Caki2 (cell line): ENCODE data around the gene ARHGAP5. TPM values are rescaled to one million over a fixed set of nuclear protein-coding genes. Genes with fewer than 3 reads are reported as not detected.

Experiments used
- DNase-seq: peaks from one replicate; pipeline ENCODE4 v3.0.0-alpha.2; 2015; ENCODE audit warnings: low read depth
- in situ Hi-C: cut with HindIII; loops from 2 replicates; pipeline ENCODE4 v1.10.0; 2016; ENCODE audit warnings: low sequenced_read_pairs, low pct_unique_long_range_greater_than_20kb, mixed read lengths
- total RNA-seq: library from RNA; depleted of rRNA; stranded (reverse); fragments of >200 nt; shearing (Covaris generic); gene quantifications from 2 replicates; pipeline ENCODE4 v1.2.3, GENCODE V29; 2014; ENCODE audit warnings: low replicate concordance

ARHGAP5 gene
- total RNA-seq, 1 experiment from 2014 or later = 59.1 TPM

DNA sequence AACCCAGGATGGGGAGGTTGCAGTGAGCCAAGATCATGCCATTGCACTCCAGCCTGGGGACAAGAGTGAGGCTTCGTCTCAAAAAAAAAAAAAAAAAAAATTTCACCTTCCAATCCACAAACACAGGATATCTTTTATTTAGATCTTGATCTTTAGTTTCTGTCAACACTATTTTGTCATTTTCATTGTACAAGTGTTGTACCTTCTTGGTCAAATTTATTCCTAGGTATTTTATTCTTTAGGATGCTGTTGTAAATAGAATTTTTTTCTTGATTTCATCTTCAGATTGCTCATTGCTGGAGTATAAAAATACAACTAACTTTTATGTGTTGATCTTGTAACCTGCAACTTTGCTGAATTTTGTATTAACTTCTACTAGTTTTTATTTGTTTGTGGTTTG is 60.8 kb downstream of the ARHGAP5 start:
- in situ Hi-C loops = no loop called here
- DNase-seq = no peak

DNA sequence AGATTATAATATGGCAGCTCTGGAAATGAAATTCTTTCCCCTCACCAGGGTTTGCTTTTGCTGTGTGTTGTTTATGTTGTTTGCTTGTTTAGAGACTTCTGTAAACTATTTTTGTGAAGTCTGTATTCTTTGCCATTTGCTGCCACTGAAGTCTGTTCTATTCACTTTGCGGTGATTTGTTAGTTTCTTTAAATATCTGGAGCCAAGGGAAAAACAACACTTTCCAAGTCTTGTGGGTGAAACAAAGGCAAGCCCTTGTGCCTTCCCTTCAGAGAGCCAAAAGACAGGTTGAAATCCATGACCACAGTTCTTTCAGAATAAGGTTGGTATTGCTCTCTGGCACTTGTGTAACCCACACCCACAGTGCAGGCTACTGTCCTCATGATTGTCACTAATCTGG is 65.2 kb downstream of the ARHGAP5 start:
- in situ Hi-C loops = no loop called here
- no peak for DNase-seq

- no peak for DNase-seq
- in situ Hi-C loops = no loop called here
Measured at GRCh38 chr14:32142754-32143437, 65.8 kb downstream of the ARHGAP5 start.

DNA sequence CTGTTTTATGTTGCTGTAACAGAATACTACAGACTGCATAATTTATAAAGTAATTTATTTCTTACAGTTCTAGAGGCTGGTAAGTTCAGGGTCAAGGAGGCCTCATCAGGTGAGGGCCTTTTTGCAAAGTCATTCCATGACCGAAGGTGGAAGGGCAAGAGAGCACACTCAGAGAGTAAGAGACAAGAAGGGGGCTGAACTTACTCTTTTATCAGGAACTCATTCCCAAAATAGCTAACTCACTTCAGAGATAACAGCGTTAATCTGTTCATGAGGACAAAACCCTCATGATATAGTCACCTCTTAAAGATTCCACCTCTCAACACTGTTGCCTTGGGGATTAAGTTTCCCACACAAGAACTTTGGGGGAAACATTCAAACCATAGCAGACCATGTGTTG is 73.3 kb downstream of the ARHGAP5 start:
- no peak for DNase-seq
- in situ Hi-C loops = no loop called here

DNA sequence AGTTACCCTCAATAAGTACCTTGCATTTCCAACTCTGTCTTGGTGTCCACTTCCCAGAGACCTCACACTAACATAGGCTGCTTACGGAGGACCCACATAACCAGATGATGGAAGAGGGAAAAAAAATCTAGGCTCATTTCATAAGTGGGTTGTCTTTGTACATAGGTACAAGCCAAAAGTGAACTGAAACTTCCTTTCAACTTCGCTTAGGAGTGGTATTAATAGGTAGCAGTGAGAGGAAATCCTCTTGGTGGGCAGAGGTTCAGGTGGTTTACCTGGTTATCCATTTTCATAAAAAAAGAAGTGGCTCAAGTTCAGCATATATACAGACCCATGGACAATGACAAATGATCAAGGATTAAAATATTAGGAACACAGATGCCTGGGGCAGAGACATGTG is 88.9 kb downstream of the ARHGAP5 start:
- DNase-seq = no peak
- in situ Hi-C loops = no loop called here

DNA sequence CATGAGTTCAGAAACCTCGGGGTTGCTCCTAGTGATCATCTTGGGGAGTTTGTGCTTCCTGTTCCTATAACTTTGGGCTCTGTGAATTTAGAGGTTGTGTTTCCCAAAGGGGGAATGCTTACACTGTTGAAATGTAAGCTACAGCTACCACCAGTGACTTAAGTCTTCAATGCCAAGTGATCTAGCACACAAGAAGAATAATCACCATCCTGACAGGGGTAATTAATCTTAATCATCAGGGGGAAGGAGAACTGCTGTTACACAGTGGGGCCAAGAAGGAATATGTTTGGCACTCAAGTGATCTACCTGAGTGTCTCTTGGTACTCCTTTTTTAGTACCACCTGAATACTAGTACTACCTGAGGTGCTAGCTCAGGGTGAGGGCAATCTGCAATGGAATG is 89.8 kb downstream of the ARHGAP5 start:
- no peak for DNase-seq
- in situ Hi-C loops = no loop called here

DNA sequence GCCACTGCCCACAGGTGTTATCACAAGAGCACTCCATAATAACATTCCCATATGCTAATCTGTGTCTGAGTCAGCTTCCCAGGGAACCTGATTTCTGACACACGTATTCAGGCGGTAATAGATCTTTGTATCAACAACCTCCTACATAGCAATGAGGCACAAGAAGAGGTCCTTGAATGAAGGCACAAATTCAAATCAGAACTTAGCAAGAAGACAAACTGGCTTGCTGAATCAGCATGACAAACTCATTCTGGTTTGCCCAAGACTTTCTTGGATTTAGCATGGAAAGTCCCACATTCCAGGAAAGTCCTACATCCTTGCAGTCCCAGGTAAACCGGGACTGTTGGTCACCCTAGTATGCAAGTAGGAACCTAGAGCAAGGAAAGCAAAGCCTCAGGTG is 90.8 kb downstream of the ARHGAP5 start:
- DNase-seq = peak; percentile 77
- in situ Hi-C loops = no loop called here

DNA sequence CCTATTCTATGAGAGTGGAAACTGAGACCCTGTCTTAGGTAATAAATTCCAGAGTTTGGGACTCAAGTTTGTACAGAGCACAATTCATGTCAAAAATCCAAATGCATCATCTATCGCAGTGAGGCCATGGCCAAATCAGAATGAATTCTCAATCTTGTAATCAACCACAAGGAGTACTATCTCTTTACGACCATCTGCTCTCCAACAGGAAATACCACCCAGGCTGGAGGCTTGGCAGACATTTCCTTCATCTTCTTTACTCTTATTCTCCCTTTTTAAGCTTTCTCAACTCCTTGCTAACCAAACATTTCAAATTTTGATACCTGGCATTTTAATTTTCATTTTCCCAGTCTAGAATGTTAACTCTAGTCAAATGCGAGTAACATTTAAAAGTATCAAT is 92.1 kb downstream of the ARHGAP5 start:
- in situ Hi-C loops = no loop called here
- DNase-seq = no peak

DNA sequence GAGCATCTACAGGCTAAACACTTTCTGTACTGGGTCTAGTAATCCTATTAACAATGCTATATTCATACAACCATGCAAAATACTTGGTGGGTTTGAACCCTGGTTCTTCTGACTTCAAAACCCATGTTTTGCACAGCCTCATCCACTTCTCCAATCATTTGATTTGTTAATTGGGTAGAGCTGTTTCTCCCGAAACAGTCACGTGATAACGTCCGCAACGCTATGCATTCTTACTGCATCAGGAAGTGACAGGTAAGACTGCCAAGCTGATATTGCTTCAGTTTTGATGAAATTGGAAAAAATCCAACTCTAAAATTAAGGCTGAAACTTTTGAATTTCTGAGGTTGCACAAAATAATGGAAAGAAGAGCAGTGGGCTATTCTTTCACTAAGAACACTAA is 94.4 kb downstream of the ARHGAP5 start:
- in situ Hi-C loops = no loop called here
- no peak for DNase-seq

- no peak for DNase-seq
- in situ Hi-C loops = no loop called here
Measured at GRCh38 chr14:32183151-32184058, 106.3 kb downstream of the ARHGAP5 start.

GRCh38 chr14:32185097-32185496 is 108.0 kb downstream of the ARHGAP5 start:
- in situ Hi-C loops = no loop called here
- no peak for DNase-seq

- in situ Hi-C loops = no loop called here
- no peak for DNase-seq
Measured at GRCh38 chr14:32186248-32186647, 109.1 kb downstream of the ARHGAP5 start.

DNA sequence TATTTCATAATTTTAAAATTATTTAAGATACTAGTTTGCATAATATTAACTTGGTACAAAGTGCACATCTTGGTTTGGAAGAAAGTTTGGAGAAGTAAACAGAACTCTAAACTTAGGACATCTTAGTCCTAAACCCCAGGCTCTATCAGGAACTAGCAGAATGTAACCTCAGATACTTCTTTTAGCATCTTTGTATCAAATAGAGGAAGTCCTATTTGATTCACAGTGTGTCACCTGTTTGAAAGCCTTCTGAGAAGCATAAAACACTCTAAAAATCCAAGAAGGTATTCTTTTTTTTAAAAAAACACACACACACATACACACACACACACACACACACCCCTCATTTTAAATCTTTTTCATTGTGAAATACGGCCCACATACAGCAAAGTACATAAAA is 112.7 kb downstream of the ARHGAP5 start:
- DNase-seq = no peak
- in situ Hi-C loops = no loop called here

- in situ Hi-C loops = no loop called here
- no peak for DNase-seq
Measured at GRCh38 chr14:32190673-32191072, 113.6 kb downstream of the ARHGAP5 start.

DNA sequence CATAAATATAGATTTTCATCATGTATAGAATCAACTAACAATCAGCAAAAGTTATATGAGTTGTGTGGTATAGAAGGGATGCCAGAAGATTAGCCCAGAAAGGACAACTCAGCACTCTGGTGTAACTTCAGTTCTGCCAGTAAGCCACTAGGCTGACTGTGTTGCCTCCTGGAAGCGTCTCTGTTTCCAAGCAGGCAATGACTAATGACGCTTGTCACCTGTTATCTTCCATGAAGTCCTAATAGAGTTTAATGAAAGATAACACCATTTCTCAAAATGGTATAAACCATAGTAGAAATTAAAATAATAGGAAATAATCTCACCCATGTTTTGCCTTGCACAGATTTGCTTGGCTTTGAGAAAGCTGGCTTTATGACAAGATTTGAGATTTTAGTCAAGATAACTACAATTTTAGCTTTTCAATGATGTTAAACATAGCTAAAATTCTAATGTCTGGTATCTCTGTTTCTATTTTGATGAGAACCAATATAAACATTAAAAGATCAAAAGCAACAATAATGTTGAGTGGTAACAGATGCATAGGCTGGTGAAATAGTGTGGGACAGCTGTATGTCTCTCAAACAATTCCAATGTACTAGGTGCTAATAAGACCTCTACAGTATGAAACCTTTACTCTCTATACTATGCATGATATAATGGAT is 115.7 kb downstream of the ARHGAP5 start:
- DNase-seq = no peak
- in situ Hi-C loops = no loop called here

DNA sequence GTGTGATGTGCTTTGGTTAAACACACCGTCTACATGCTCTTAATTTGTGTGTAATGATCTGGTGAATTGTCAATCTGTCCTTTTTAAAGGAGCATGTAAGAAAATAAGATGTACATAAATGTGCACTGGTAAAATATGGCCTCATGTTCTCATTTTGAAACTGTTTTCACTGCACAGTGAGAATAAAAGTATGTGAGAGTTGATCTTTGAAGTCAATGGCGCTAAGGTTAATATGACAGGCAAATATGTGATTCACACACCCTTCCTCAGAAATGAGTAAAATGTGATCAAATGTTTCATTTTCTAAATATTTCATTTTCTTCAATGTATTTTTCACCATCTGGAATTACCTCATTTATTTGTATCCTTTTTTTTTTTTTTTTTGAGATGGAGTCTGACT is 116.4 kb downstream of the ARHGAP5 start:
- in situ Hi-C loops = no loop called here
- no peak for DNase-seq

DNA sequence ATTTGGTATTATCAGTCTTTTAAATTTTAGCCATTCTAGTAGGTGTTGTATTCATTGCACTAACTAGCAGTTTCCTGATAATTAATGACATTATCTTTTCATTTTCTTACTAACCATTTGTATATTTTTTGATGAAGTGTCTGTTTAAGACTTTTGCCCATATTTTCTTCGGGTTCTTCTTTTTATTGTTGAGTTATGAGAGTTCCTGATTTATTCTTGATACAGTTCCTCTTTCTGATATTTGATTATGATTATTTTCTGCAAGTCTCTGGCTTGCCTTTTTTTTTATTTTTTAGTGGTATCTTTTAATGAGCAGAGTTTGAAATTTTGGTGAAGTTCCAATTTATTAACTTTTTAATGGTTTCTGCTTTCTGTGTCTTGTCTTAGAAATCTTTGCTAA is 118.5 kb downstream of the ARHGAP5 start:
- DNase-seq = no peak
- in situ Hi-C loops = no loop called here

- in situ Hi-C loops = no loop called here
- DNase-seq = no peak
Measured at GRCh38 chr14:32197919-32198318, 120.8 kb downstream of the ARHGAP5 start.
